Aorta (tissue), 5 donors: ENCODE results near the gene WNT7A. TPM values are rescaled to one million over a fixed set of nuclear protein-coding genes. Genes with fewer than 3 reads are reported as not detected.

Experiments used
- ATAC-seq: fragments of 200-7000 bp; cut with Tn5 transposase; one replicate; pipeline ENCODE4 v1.9.1; 2022; ENCODE audit warnings: moderate library complexity; ENCODE audit not compliant: low FRiP score
- DNase-seq, 2 donors: peaks; one replicate each; pipeline ENCODE4 v3.0.0-alpha.2; 2020
- H3K27ac ChIP-seq, 2 donors: one replicate each; pipeline ENCODE4 v1.5.1; 2013; ENCODE audit warnings: low read length in 2 of 2, mild to moderate bottlenecking in 2 of 2, moderate library complexity in 2 of 2, control low read depth in 1 of 2, inconsistent platforms in 1 of 2, low read depth in 1 of 2
- H3K27me3 ChIP-seq, 2 donors: one replicate each; pipeline ENCODE4 v1.6.1; 2013; ENCODE audit warnings: control low read depth in 1 of 2, low read length in 1 of 2, mild to moderate bottlenecking in 1 of 2, moderate library complexity in 1 of 2; ENCODE audit not compliant: insufficient read depth in 2 of 2, control insufficient read depth in 1 of 2
- H3K36me3 ChIP-seq, 2 donors: one replicate each; pipeline ENCODE4 v1.6.1; 2013; ENCODE audit warnings: control low read depth in 1 of 2, low read length in 1 of 2, mild to moderate bottlenecking in 1 of 2; ENCODE audit not compliant: insufficient read depth in 2 of 2, control insufficient read depth in 1 of 2
- H3K4me1 ChIP-seq, 2 donors: one replicate each; pipeline ENCODE4 v1.6.1; 2013; ENCODE audit warnings: low read length in 2 of 2, control low read depth in 1 of 2, mild to moderate bottlenecking in 1 of 2, moderate library complexity in 1 of 2; ENCODE audit not compliant: insufficient read depth in 2 of 2, control insufficient read depth in 1 of 2
- H3K4me3 ChIP-seq, 2 donors: one replicate each; pipeline ENCODE4 v1.5.1; 2013; ENCODE audit warnings: low read length in 2 of 2, control low read depth in 1 of 2, mild to moderate bottlenecking in 1 of 2
- H3K9me3 ChIP-seq: one replicate; pipeline ENCODE4 v1.6.1; 2013; ENCODE audit warnings: mild to moderate bottlenecking, low read length; ENCODE audit not compliant: control insufficient read depth
- WGBS, 2 donors: extraction: QIAGEN DNeasy Blood & Tissue Kit; methylation state at CpG; one replicate each; pipeline ENCODE4 v1.1.7; 2013; 5-methylcytosine and 5-hydroxymethylcytosine counted together
- intact Hi-C, 2 donors: fragments of 100-400 bp; cut with DNase I; formaldehyde crosslinking; loops; one replicate each; pipeline versions ENCODE4 v1.14.2 to v1.15.0; 2022
- polyA plus RNA-seq, 2 donors: library from polyadenylated mRNA; stranded (reverse); fragments of 200-250 nt; gene quantifications; one replicate each; pipeline ENCODE4 v1.2.3, GENCODE V29; 2013
- total RNA-seq, 2 donors: library from RNA; stranded (reverse); fragmentation: NEBNext Ultra II Directional; extraction: Animal tissue kit (Norgen Biotek cat#: 25700); gene quantifications; one replicate each; pipeline ENCODE4 v1.2.1, GENCODE V29; 2021
- donor health status: healthy with polysubstance abuse.
- donor health status: Bipolar disorder and iron deficiency.
- donor health status: DM: no; HTN: no; CAD: no.
- donor health status: DM: no; HTN: no; CAD: no.
- donor health status: DM: yes; HTN: yes; CAD: no.

WNT7A gene
- total and polyA plus RNA-seq, 4 donors: not detected

- Histone ChIP-seq H3K9me3 (no peaks in the 10 kb centered on the region), H3K4me1 (no peaks in the 10 kb centered on the region), H3K27me3 (no peaks in the 10 kb centered on the region), H3K36me3 (no peaks in the 10 kb centered on the region), H3K27ac (no peak overlapping the region), H3K4me3 (no peak overlapping the region)
- 89 to 91% methylated on average over 18 of the region's 18 CpGs for WGBS, 2 donors
- intact Hi-C loops: no loop called here
- no peak for ATAC-seq
- DNase-seq: no peak
These were observed 106.8 kb downstream of the WNT7A start for GRCh38 chr3:13772885-13773745.

- no peak for ATAC-seq
- DNase-seq: no peak
These were observed 107.5 kb downstream of the WNT7A start for GRCh38 chr3:13772321-13772745.

GRCh38 chr3:13771496-13771895, 108.4 kb downstream of the WNT7A start:
- Histone ChIP-seq H3K27ac (no peak overlapping the region), H3K27me3 (no peaks in the 10 kb centered on the region), H3K4me3 (no peak overlapping the region), H3K9me3 (no peaks in the 10 kb centered on the region), H3K4me1 (no peaks in the 10 kb centered on the region), H3K36me3 (no peaks in the 10 kb centered on the region)
- DNase-seq: no peak
- intact Hi-C loops: no loop called here
- WGBS, 2 donors: 81% methylated on average over 9 of the region's 9 CpGs
- ATAC-seq: no peak

More at GRCh38 chr3:13772321-13772745, 107.5 kb downstream of the WNT7A start:
- H3K27ac ChIP-seq: no peak overlapping the region
- intact Hi-C loops: no loop called here
- WGBS, 2 donors: 72 to 73% methylated on average over 7 of the region's 7 CpGs
- H3K9me3 ChIP-seq: no peaks in the 10 kb centered on the region
- no peaks in the 10 kb centered on the region for H3K4me1 ChIP-seq
- no peak overlapping the region for H3K4me3 ChIP-seq
- no peaks in the 10 kb centered on the region for H3K36me3 ChIP-seq
- no peaks in the 10 kb centered on the region for H3K27me3 ChIP-seq

- WGBS, 2 donors: 68 to 71% methylated on average over 9 of the region's 9 CpGs
- intact Hi-C loops: no loop called here
- no peak for ATAC-seq
- Histone ChIP-seq H3K9me3 (no peaks in the 10 kb centered on the region), H3K27me3 (no peaks in the 10 kb centered on the region), H3K4me1 (no peaks in the 10 kb centered on the region), H3K36me3 (no peaks in the 10 kb centered on the region), H3K4me3 (no peak overlapping the region), H3K27ac (no peak overlapping the region)
- no peak for DNase-seq
These were observed 109.4 kb downstream of the WNT7A start for GRCh38 chr3:13770170-13771169.

DNA sequence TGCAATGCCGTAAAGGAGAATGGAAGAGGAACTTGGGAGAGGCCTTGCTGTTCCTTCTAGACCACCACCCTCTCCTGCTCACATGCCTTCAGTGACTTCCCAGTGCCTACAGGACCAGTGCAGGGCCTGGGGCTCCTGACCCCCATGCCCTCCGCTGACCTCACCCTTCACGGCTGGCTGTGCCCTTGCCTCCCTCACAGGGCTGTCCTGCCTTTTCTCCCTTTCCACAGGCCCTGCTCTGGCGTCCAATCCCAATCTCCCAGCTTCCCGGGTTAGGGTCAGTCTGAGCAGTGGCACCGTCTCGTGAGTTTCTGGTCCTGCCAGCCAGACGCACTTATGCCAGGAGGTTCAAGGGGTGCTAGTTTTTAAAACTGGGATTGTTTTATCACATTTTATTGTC, 110.4 kb downstream of the WNT7A start:
- Histone ChIP-seq H3K27ac (no peak overlapping the region), H3K9me3 (no peaks in the 10 kb centered on the region), H3K4me1 (no peaks in the 10 kb centered on the region), H3K36me3 (no peaks in the 10 kb centered on the region), H3K27me3 (no peaks in the 10 kb centered on the region), H3K4me3 (no peak overlapping the region)
- DNase-seq (no peak), ATAC-seq (no peak)
- WGBS, 2 donors: 84 to 89% methylated on average over 8 of the region's 8 CpGs
- intact Hi-C loops: no loop called here

DNA sequence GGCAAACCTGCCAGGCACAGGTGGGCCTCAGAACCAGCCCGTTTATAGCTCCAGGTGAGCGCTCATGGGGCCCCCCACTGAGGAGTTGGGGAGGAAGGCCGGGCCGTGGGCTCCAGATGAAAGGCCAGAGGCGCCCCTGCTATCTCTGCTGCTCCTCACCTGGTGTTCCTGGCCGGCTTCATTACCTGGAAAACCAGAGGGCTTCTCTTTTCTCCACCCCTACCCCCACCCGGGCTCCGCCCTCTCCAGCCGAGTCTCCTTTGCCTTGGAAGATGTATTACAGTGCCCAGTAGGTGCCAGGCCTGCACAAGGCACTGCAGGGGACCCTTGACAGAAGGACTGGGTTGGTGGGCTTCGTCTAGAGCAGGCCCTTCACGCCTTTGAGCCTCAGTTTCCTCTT, 111.4 kb downstream of the WNT7A start:
- ATAC-seq: no peak
- H3K9me3 ChIP-seq: no peaks in the 10 kb centered on the region
- no peak overlapping the region for H3K27ac ChIP-seq
- 79 to 85% methylated on average over 11 of the region's 11 CpGs for WGBS, 2 donors
- H3K4me1 ChIP-seq: no peaks in the 10 kb centered on the region
- H3K36me3 ChIP-seq: no peaks in the 10 kb centered on the region
- DNase-seq: no peak
- H3K27me3 ChIP-seq: no peaks in the 10 kb centered on the region
- intact Hi-C loops: no loop called here
- H3K4me3 ChIP-seq: no peak overlapping the region

DNA sequence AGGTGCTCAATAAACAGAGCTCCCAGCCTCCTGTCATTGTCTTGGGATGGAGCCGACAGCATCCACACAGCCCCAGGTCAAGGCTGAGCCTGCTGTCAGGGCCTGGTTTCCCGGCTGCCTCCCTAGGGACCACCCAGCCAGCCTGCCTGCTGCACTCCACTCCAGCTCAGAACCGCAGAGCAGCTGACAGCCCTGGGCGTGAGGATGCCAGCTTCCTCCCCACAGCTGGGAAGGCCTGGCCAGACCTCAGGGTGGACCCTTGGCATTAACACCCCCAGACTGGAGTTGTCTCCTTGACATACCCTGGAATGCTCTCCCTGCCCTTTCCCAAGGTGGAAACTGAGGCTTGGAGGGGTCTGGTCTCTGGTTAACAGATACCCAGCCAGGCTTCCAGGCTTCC, 112.0 kb downstream of the WNT7A start:
- H3K4me3 ChIP-seq: no peak overlapping the region
- ATAC-seq: no peak
- H3K9me3 ChIP-seq: peaks cover 3% of the 10 kb centered on the region
- H3K4me1 ChIP-seq: no peaks in the 10 kb centered on the region
- 39 to 42% methylated on average over 4 of the region's 4 CpGs for WGBS, 2 donors
- no peak overlapping the region for H3K27ac ChIP-seq
- intact Hi-C loops: no loop called here
- H3K36me3 ChIP-seq: no peaks in the 10 kb centered on the region
- H3K27me3 ChIP-seq: no peaks in the 10 kb centered on the region
- no peak for DNase-seq

DNA sequence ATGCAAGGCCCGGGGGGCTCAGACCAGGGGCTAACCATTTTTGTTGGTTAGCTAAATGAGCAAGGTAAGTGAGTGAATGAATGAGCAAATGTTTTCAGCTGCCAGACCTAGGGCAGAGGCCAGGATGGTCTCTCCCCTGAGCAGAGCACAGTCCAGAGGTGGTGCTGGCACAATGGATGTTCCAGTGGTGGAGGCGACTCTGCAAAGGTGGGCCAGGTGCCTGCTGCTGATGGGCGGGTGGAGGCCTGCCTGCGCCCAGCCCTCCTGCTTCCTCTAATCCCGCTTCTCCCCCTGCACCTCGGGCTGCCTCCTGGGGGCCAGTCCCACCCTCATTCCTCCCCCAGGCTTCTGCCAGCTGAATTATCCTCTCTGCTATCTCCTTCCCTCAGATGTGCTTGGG, 112.8 kb downstream of the WNT7A start:
- intact Hi-C loops: no loop called here
- Histone ChIP-seq H3K27me3 (no peaks in the 10 kb centered on the region), H3K27ac (no peak overlapping the region), H3K4me1 (no peaks in the 10 kb centered on the region), H3K4me3 (no peak overlapping the region), H3K9me3 (peaks cover 4% of the 10 kb centered on the region), H3K36me3 (no peaks in the 10 kb centered on the region)
- no peak for ATAC-seq
- DNase-seq: no peak
- 84 to 85% methylated on average over 6 of the region's 6 CpGs for WGBS, 2 donors
